Activated CD8-positive, alpha-beta memory T cell treated with anti-CD3 and anti-CD28 coated beads for 36 hours (primary cell): ENCODE measurements around the gene PADI1. TPM values are rescaled to one million over a fixed set of nuclear protein-coding genes. Genes with fewer than 3 reads are reported as not detected.

Experiments
- CTCF ChIA-PET: fragments of 350-600 bp; sonication (Branson Sonifier 250); formaldehyde crosslinking; loops from one replicate; lab custom pipeline; 2021; ENCODE audit warnings: antibody characterized with exemption; lab: Charles Lee
- POLR2A ChIA-PET: fragments of 350-600 bp; sonication (Branson Sonifier 250); formaldehyde crosslinking; loops from one replicate; lab custom pipeline; 2021; ENCODE audit warnings: antibody characterized with exemption; lab: Charles Lee
- total RNA-seq, 2 experiments: library from RNA; stranded (reverse); gene quantifications; one replicate each; pipeline ENCODE4 v1.2.3, GENCODE V29; 2021

The PADI1 gene
- total RNA-seq, 2 experiments from 2014 or later, result not detected

DNA sequence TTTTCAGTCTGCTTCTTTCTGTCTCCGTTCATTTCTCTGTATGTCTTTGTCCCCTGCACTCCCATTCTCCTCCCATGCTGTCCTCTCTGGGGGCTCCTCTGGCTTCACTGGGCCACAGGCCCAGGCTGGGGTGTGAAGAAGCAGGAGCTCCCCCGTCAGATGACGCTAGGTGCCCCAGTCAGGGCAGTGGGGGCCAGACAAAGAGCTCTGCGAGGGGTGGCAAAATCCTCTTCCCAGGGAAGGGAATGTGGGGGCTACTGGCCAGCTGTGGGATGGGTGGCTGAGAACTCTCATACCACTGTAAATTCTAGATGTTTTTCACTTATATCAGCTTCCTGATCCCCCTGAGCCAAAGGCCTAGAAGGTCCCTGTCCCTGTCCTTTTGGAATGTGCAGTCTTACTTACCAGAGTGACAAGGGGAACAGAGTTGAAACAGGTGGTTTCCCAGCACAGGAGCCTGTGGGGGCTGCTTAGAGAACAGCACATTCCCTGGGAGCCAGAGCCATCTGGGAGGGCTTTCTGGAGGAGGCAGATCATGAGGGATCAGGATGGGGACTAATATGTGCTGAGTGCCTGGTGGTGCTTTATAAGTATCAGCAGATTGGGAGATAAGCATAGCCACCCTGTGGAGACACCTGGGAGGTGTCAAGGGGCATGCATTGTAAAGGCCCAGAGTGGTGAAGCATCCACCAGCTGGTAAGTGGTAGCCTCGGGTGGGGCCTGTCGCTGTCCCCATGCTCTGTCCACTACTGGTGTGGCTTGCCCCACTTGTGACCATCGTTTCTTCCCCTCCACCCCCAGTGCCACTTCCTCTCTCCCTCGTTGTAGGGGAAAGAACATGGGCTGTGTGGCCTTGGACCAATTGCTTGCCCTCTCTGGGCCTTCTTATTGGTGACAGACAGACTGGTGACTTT is 10.1 kb upstream of the PADI1 start:
- CTCF ChIA-PET, result interaction anchor here (1.3 kb wide), 1 partner anchor 13 kb away, joined by 3 read pairs; no protein-coding TSS in a partner anchor
- POLR2A ChIA-PET, result no interaction called here

DNA sequence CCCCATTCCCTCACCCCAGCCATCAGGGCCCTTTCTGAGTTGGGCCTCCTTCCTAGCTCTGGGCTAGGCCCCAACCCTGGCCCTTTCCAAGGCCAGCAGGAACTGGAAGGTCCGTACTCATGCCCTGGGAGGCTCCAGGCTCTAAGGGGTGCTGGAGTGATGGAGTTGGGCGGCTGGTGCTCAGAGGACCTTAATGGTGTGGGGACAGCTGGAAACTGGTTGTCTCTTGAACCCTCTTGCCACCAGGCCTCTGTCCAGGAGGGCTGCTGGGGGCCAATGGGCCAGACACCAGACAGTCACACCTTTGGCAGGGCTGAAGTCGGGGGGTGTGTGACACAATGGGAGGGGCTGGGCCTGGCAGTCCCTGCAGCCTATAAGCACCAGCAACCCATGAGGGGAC is 9.2 kb upstream of the PADI1 start:
- POLR2A ChIA-PET, result no interaction called here
- CTCF ChIA-PET, result interaction anchor here (1.3 kb wide), 1 partner anchor 12 kb away, joined by 3 read pairs; no protein-coding TSS in a partner anchor

DNA sequence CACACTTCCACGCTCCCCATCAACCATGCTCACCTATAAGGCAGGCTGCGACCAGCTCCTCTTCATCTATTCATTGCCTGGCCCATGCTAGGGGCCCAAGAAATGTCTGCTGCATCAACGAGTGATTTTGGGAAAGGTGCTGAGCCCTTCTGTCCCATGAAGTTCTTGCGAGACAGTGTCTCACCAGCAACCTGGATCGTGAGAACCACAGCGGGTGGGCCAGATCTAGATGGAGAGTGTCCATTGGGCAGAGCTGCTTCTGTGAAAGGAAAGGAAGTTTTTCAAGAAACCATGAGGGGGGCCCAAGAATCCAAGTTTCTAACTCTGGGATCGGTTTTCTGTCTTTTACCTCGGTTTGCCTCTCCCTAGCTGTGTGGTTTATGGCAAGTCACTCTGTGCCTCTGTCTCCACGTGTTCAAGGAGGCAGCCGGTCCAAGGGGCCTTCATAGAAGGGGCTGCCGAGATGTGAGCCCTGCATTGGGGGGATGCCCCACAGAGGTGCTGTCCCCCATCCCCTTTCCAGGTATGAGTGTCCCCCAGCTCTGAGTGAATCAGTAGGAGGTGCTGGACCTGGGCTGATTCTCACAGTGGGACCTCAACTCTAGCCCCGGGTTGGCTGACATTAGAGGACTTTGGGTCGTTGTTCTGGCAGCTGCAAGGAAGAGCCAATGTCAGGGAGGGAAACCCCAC is 8.3 kb upstream of the PADI1 start:
- CTCF ChIA-PET, result interaction anchor here (1.3 kb wide), 1 partner anchor 11 kb away, joined by 3 read pairs; no protein-coding TSS in a partner anchor
- POLR2A ChIA-PET, result no interaction called here

DNA sequence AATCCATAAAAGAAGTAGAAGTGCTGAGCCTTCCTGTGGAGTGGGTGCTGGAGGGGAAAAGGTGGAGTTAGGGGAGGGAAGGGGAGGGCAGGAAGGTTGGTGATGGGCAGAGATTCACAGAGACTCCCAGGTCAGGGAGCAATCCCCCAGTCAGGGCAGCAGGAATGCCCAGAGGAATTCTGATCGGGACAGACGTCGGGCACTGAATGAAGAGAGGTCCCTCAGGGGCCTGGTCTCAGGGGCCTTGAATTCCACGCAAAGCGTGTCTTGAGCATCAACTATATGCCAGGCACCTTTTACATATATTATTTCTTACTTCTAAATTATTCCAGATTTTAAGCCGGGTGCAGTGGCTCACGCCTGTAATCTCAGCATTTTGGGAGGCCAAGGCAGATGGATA is 7.2 kb upstream of the PADI1 start:
- ChIA-PET POLR2A (no interaction called here), CTCF (no interaction called here)

DNA sequence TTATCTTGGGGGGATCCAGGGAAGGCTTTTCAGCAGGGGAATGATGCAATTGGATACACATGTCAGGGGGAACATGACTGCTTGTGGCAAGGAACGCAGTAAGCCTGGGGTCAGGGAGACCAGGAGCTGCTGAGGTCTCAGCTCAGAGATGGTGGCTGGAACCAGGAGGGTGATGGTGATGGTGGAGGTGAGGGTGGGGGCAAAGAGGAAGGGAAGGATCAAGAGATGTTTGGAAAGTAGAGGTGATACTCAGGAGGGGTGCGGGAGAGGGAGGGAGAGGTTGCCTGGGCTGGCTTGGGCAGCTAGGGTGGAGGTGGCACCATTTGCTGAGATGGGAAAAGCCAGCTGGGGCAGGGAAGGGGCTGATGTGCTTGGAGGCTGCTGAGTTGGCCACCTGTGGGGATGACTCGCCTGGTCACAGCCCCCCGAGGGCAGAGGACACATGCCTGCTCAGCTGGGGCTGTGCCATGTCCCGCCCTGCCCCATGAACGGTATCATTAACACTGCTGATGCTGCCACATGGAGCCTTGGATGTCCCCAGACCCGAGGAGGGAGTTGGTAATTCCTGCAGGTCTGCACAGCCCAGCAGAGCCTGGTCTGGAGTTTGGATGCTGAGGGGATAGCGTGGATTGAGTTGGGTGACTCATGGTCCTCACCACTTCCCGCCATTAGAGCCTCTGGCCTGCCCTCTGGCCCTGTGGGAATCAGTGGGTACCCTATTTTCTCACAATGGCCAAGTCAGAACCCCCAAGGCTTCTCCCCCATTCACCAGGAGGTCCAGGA is 6.3 kb upstream of the PADI1 start:
- ChIA-PET POLR2A (interaction anchor here (1.4 kb wide), 1 partner anchor 9 kb away, joined by 4 read pairs; no protein-coding TSS in a partner anchor), CTCF (interaction anchor here (1.4 kb wide), 1 partner anchor 38 kb away, joined by 3 read pairs; no protein-coding TSS in a partner anchor)

DNA sequence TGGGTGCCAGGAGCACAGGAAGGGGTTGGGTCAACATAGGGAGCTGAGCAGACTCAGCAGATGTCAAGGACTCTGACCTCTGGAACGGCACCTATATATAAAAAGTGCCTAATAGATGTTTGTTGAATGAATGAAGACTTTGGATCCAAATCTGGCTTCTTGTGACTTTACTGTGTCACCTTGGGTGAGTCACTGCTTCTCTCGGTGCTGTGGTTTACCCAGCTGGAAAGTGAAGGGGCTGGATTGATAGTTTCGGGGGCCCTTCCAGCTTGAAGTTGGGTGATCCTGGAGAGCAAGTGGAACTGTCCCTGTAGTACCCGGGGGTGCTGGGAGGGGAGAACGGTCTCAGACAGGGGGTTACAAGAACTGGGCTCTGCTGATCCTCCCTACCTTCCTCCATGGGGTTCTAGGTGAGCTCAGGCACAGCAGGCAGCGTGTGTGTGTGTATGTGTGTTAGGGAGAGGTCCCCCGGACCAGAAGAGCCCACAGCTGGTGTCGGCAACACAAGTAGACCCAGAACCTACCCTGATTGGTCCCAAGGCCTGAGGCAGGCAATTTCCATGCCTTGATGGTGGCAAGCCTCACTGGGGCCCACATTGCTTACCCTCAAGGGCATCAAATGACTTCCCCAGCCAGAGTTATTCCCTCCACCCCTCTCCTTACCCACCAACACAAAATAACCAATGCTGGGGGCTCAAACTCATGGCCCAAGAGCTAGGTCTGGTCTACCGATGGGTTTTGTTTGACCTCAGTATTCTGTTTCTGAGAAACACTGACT is 5.5 kb upstream of the PADI1 start:
- POLR2A ChIA-PET, result interaction anchor here (1.4 kb wide), 1 partner anchor 9 kb away, joined by 4 read pairs; no protein-coding TSS in a partner anchor
- CTCF ChIA-PET, result interaction anchor here (1.4 to 2.2 kb wide), 2 partner anchors 38 to 74 kb away, joined by 3 to 7 read pairs; no protein-coding TSS in a partner anchor

DNA sequence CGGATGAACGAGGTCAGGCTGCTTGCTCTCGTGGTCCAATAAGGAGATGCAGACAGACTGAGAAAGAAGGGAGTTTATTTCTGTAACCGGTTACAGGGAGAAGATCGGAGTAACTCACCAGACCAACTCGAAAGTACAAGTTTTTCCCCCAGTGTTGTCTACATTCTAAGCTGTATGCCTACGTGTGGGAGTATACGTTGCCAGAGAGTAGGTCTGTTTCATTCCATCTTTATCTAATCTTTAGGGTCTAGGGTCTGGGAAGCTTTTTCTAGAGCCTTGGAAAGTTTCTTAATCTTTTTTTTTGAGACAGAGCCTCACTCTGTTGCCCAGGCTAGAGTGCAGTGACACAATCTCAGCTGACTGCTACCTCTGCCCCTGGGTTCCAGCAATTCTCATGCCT is 4.7 kb upstream of the PADI1 start:
- POLR2A ChIA-PET, result interaction anchor here (1.4 kb wide), 1 partner anchor 8 kb away, joined by 4 read pairs; no protein-coding TSS in a partner anchor

DNA sequence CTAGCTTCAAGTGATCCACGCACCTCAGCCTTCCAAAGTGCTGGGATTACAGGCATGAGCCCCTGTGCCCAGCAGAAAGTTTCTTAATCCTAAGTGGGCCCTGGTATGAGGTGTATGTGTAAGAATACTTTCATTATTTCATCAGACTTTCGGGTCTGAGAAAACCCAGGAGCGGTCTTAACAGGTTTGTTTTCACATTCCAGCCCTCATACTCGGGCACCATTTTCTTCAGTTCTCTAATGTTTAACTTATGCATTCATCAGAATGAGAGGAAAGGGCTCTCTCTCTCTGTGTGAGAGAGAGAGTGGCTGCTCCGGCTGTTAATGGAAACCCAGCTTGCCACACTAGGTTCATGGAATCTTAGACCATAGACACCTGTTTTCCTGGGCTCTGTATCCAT is 4.2 kb upstream of the PADI1 start:
- ChIA-PET CTCF (interaction anchor here (0.6 to 2.2 kb wide), 2 partner anchors 74 to 75 kb away, joined by 4 to 7 read pairs; no protein-coding TSS in a partner anchor), POLR2A (no interaction called here)

More for the DNA sequence above, 4.7 kb upstream of the PADI1 start:
- CTCF ChIA-PET, result interaction anchor here (1.4 to 2.2 kb wide), 2 partner anchors 37 to 75 kb away, joined by 3 to 7 read pairs; no protein-coding TSS in a partner anchor

DNA sequence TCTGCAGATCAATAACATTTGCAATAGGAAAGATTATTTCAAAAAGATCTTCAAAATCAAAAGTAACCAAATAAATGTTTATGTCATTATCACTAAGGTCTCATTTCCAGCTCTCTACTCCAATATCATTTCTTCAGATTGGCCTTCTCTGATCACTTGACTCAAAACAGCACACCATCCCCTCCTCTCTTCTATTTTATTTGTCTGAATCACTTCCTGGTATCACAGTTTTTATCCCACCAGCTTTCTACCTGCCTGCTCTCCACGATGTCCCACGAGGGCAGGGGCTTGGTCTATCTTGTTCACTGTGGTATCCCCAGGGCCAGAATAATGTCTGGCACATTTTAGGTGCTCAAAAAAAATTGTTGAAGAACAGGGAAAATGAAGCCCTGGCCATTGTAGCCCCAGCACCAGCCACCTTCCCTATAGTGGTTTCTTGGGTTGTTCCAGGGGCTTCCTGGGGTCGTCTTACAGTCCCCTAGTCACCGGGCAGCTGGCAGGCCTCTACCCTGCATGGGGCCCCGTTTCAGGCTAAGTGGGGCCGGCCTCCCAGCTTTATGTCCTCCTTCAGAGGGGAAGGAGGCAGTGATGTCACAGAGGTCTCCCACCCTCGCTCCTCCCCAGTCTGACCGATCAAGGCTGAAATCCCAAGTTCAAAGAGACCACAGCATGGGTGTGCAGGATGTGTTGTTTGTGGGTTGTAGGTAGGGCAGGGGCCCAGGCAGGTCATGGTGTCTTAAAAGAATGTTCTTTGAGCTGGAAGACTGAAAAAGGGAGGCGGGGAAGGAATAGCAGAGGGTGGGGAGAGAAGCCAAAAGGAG is 3.5 kb upstream of the PADI1 start:
- ChIA-PET CTCF (interaction anchor here (0.6 to 2.2 kb wide), 2 partner anchors 75 to 76 kb away, joined by 4 to 7 read pairs; no protein-coding TSS in a partner anchor), POLR2A (no interaction called here)

DNA sequence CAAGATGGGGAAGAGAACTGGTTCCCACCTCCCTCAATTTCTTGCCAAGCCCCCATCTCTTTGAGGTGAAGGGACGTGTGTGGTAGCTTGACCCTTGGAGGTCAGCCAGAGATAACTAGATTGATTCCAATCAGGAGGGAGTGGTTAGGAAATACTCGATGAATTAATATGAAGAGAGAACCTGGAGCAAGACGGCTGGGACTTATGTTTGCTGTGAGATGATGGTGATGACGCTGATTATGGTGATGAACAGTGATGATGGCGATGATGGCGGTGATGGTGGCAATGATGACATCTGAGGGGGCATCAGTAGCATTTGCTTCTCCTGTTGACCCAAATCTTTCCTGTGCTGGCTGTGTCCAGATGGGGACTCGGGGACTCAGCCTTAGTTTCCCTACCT is 724 bp downstream of the PADI1 start:
- POLR2A ChIA-PET, result no interaction called here
- CTCF ChIA-PET, result no interaction called here

DNA sequence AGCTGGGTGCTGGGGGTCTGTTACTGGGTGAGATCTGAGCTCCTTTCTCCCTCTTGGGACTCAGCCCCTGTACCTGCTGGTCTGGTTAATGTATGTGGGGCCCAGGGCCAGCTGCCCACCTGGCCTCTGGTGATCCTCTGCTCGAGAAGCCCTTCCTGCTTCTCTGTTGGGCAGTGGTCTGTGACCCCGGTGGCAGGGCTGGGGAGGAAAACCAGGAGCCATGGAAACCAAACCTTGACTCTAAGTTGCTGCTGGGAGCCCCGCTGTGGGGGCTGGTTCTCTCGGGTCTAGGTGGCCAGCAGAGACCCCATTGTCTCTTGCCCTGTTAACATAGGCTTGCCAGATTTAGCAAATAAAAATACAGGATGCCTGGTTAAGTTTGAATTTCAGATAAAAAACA is 1.3 kb downstream of the PADI1 start:
- ChIA-PET CTCF (no interaction called here), POLR2A (no interaction called here)

DNA sequence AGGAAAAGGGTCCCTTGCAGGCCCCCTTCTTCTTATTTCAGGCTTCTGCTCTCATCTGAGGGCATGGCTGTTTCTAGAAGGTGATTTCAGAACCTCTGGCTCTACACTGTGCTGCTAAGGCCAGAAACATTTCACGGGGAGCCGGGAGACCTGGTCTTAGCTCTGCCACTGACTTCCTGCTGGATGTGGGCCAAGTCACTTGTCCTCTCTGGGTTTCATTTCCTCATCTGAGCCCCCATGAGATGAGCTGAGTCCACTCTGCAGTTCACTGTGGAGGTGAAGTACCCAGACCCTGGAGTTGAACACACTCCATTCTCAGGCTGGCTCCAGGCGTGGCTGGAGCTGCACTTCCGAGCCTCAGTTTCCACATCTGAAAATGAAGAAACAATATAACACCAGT is 2.1 kb downstream of the PADI1 start:
- ChIA-PET POLR2A (no interaction called here), CTCF (interaction anchor here (0.7 to 1.4 kb wide), 2 partner anchors 81 to 95 kb away, joined by 3 read pairs; no protein-coding TSS in a partner anchor)

DNA sequence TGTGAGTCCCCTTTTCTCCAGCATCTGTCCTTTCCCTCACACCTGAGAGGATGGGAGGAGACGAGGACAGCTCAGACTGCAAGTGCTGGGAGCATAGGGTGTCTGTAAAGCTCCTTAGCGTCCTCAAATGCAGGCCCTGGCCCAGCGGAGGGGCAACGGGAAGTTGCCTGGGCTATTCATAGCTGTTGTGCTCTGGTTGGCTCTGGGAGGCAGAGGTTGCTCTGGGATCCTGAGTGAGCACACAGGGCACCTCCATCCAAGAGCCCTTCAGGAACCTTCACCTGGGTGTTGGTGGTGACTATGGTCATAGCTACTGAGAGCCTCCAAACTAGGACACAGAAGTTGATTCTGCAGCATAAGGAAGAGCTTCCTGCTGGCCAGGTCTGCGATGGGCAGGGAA is 2.6 kb downstream of the PADI1 start:
- CTCF ChIA-PET, result interaction anchor here (0.9 to 1.4 kb wide), 2 partner anchors 12 to 82 kb away, joined by 3 read pairs; no protein-coding TSS in a partner anchor
- POLR2A ChIA-PET, result interaction anchor here (1.0 kb wide), 1 partner anchor 8 kb away, joined by 4 read pairs; no protein-coding TSS in a partner anchor

DNA sequence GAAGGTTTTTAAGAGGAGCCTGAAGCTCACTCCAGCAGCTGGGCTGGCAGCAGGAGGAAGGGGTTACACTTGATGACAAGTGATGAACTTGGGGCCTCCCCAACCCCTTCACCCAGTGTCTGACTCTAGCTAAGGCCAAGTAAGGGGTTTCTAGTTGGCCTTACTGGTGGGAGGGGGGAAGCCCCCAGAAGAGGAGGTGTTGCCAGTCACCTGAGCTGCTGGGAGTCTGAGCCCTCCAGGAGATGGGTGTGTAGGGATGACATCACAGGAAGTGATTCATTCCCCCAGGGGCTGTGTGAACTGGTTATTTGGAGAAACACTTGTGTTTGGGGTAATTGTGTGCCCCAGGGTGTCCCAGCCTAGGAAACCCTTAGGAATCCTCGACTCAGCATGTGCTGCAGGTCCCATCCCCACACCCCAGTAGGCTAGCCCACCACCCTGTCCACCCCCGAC is 3.1 kb downstream of the PADI1 start:
- ChIA-PET POLR2A (interaction anchor here (0.6 to 1.0 kb wide), 2 partner anchors 8 to 1011 kb away, joined by 3 to 4 read pairs; no protein-coding TSS in a partner anchor), CTCF (interaction anchor here (0.9 to 1.4 kb wide), 2 partner anchors 12 to 82 kb away, joined by 3 read pairs; no protein-coding TSS in a partner anchor)

DNA sequence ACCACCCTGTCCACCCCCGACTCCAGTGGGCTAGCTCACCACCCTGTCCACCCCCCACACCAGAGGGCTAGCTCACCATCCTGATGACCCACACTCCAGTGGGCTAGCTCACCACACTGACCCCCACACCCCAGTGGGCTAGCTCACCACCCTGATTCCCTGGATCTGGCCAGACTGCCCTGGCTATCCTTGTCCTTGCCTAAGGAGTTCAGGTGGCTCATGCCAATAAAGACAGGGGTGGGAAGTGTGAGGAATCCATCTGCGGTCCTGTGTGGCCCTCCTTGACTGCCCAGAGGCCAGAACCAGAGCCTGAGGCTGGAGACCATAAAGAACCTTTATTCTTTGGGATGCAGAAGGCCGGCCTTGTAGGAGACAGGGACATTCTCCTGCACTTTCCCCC is 3.6 kb downstream of the PADI1 start:
- CTCF ChIA-PET, result no interaction called here

DNA sequence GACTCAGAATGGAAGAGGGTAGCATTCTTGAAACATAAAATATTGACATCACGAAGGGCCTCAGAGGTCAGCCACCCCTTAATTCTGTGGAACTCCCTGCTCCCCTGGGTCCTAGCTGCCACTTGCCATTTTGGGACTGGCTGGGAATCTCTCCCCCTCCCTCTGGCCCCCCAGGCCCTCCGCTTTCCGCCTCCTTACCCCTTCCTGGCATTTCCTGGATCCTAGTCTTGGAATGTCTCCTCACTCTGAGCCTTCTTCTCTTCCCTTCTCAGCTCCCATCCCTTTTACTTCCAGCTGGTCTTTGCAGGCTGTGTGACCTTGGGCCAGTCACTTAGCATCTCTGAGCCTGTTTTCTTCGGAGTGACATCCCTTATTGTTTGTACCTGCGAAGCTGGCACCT is 4.5 kb downstream of the PADI1 start:
- ChIA-PET CTCF (no interaction called here), POLR2A (no interaction called here)

More for the DNA sequence above, 3.6 kb downstream of the PADI1 start:
- POLR2A ChIA-PET, result interaction anchor here (0.6 to 1.0 kb wide), 2 partner anchors 9 to 1012 kb away, joined by 3 to 4 read pairs; no protein-coding TSS in a partner anchor

DNA sequence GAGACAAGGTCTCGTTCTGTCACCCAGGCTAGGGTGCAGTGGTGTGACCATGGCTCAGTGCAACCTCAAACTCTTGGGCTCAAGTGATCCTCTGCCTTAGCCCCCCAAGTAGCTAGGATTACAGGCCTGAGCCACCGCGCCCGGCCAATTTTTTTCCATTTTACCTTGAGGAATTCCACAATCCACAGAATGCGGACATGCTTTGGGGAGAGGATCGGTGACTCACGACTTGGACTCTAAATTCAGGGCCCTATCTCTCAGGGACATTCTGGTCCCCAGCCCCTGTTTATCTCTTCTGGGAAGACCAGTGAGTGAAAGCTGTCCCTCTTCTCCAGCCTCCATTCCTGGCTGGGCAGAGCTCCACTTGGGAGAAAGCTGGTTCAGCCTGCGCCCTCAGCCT is 5.2 kb downstream of the PADI1 start:
- ChIA-PET CTCF (no interaction called here), POLR2A (no interaction called here)
